ENCODE results near the gene CKM. TPM values are rescaled to one million over a fixed set of nuclear protein-coding genes. Genes with fewer than 3 reads are reported as not detected.
"Not testable (repeated sequence)": the region's sequence is repeated elsewhere in the genome, so short reads cannot be mapped to it uniquely, and the experiment has no call there.

The CKM gene
- total RNA-seq, 4 donors from 2014 or later = 0.17 to 0.73 TPM; not detected in 2

- TF ChIP-seq CTCF (IDR thresholded peaks at IDR 0.05) (no peak), EP300 (IDR thresholded peaks at IDR 0.05) (no peak), POLR2AphosphoS5 (IDR thresholded peaks at IDR 0.05) (no peak), POLR2A (IDR thresholded peaks at IDR 0.05) (no peak)
- H3K4me3 ChIP-seq = peak within 1 kb of the TSS in 1 of 2 donors; percentile 26
- WGBS, 2 donors (ENCODE audit: low coverage in 1 of 2) = 38 to 48% methylated on average over 5 to 8 of the region's 50 CpGs
- H3K4me1 ChIP-seq = peaks cover 0 to 19% (median 5%) of the 10 kb centered on the region in 3 donors
- no peak within 1 kb of the TSS for H3K27ac ChIP-seq
- no peak for ATAC-seq
- H3K27me3 ChIP-seq = peaks cover 69% of the 10 kb centered on the region
- H3K9me3 ChIP-seq = no peaks in the 10 kb centered on the region
- no peaks in the 10 kb centered on the region for H3K36me3 ChIP-seq
Observed at GRCh38 chr19:45340232-45340898, 17.7 kb upstream of the CKM start, which contains the start of gene KLC3. KLC3 (plus strand) TSS chr19:45340750; CDS start chr19:45345542, 4,792 bp downstream.

GRCh38 chr19:45339629-45340028 lies 17.0 kb upstream of the CKM start:
- no peaks in the 10 kb centered on the region for H3K9me3 ChIP-seq
- no peak for TF ChIP-seq POLR2AphosphoS5 (IDR thresholded peaks at IDR 0.05)
- TF ChIP-seq EP300 (IDR thresholded peaks at IDR 0.05) = no peak
- TF ChIP-seq POLR2A (IDR thresholded peaks at IDR 0.05) = no peak
- TF ChIP-seq CTCF (IDR thresholded peaks at IDR 0.05) = no peak
- no peak overlapping the region for H3K27ac ChIP-seq
- no peak overlapping the region for H3K4me3 ChIP-seq
- H3K4me1 ChIP-seq = peaks cover 0 to 19% (median 5%) of the 10 kb centered on the region in 3 donors
- 74 to 79% methylated on average over 3 to 5 of the region's 6 CpGs for WGBS, 2 donors (ENCODE audit: low coverage in 1 of 2)
- peaks cover 61% of the 10 kb centered on the region for H3K27me3 ChIP-seq
- no peak for ATAC-seq
- H3K36me3 ChIP-seq = no peaks in the 10 kb centered on the region

GRCh38 chr19:45336696-45337251 lies 14.1 kb upstream of the CKM start:
- no peaks in the 10 kb centered on the region for H3K36me3 ChIP-seq
- peaks cover 0 to 19% (median 5%) of the 10 kb centered on the region in 3 donors for H3K4me1 ChIP-seq
- H3K4me3 ChIP-seq = no peak overlapping the region
- no peaks in the 10 kb centered on the region for H3K9me3 ChIP-seq
- H3K27ac ChIP-seq = no peak overlapping the region
- ATAC-seq = no peak
- peaks cover 42% of the 10 kb centered on the region for H3K27me3 ChIP-seq
- 36 to 54% methylated on average over 7 to 9 of the region's 11 CpGs for WGBS, 2 donors (ENCODE audit: low coverage in 1 of 2)
- TF ChIP-seq POLR2A (IDR thresholded peaks at IDR 0.05) (no peak), EP300 (IDR thresholded peaks at IDR 0.05) (no peak), CTCF (IDR thresholded peaks at IDR 0.05) (no peak), POLR2AphosphoS5 (IDR thresholded peaks at IDR 0.05) (no peak)

- H3K27me3 ChIP-seq = peaks cover 23% of the 10 kb centered on the region
- ATAC-seq, H3K9me3 ChIP-seq, H3K36me3 ChIP-seq, H3K4me3 ChIP-seq, H3K27ac ChIP-seq, H3K4me1 ChIP-seq: not testable (repeated sequence)
- WGBS, 2 donors (ENCODE audit: low coverage in 1 of 2) = 75 to 92% methylated on average over 2 to 3 of the region's 4 CpGs
Observed at GRCh38 chr19:45334881-45335280, 12.2 kb upstream of the CKM start.

GRCh38 chr19:45333609-45334303 lies 11.1 kb upstream of the CKM start:
- Histone ChIP-seq H3K27me3 (peaks cover 12% of the 10 kb centered on the region), H3K9me3 (no peaks in the 10 kb centered on the region), H3K36me3 (no peaks in the 10 kb centered on the region), H3K4me3 (no peak overlapping the region), H3K4me1 (peaks cover 0 to 7% (median 0%) of the 10 kb centered on the region in 3 donors), H3K27ac (no peak overlapping the region)
- no peak for ATAC-seq
- no peak for TF ChIP-seq CTCF (IDR thresholded peaks at IDR 0.05)
- no peak for TF ChIP-seq POLR2A (IDR thresholded peaks at IDR 0.05)
- no peak for TF ChIP-seq EP300 (IDR thresholded peaks at IDR 0.05)
- TF ChIP-seq POLR2AphosphoS5 (IDR thresholded peaks at IDR 0.05) = no peak
- WGBS, 2 donors (ENCODE audit: low coverage in 1 of 2) = 66 to 88% methylated on average over 5 to 8 of the region's 10 CpGs

Data from gastroesophageal sphincter (tissue), 4 donors.